SK-N-SH treated with all-trans-retinoic acid at 6 μM for 48 hours (cell line): ENCODE results near the gene TNPO3.

Experiments
- ATAC-seq: fragments of 200-7000 bp; cut with Tn5 transposase; 3 replicates; pipeline ENCODE4 v1.9.1; 2020; ENCODE audit warnings: mild to moderate bottlenecking, moderate library complexity
- ARNTL ChIP-seq: fragments of 450-650 bp; formaldehyde crosslinking; IDR thresholded peaks from 2 replicates; pipeline ENCODE4 v1.5.0; 2020; ENCODE audit warnings: low read depth, mild to moderate bottlenecking, moderate library complexity, borderline replicate concordance
- BACH2 ChIP-seq: fragments of 250-450 bp; sonication (Bioruptor Pico); IDR thresholded peaks from 2 replicates; pipeline ENCODE4 v1.9.0; 2021; ENCODE audit warnings: mild to moderate bottlenecking, borderline replicate concordance
- CSDC2 ChIP-seq: fragments of 250-450 bp; sonication (Bioruptor Pico); IDR thresholded peaks from 2 replicates; pipeline ENCODE4 v1.5.0; 2020; ENCODE audit warnings: mild to moderate bottlenecking, moderate library complexity
- ESRRG ChIP-seq: fragments of 250-450 bp; sonication (Bioruptor Pico); IDR thresholded peaks from 2 replicates; pipeline ENCODE4 v1.6.1; 2021; ENCODE audit warnings: mild to moderate bottlenecking
- GLIS3 ChIP-seq: fragments of 250-450 bp; sonication (Bioruptor Pico); IDR thresholded peaks from 2 replicates; pipeline ENCODE4 v1.5.0; 2020; ENCODE audit warnings: mild to moderate bottlenecking, moderate library complexity
- ISL1 ChIP-seq: fragments of 250-450 bp; sonication (Bioruptor Pico); IDR thresholded peaks from 2 replicates; pipeline ENCODE4 v2.1.2; 2022; ENCODE audit warnings: mild to moderate bottlenecking, moderate library complexity
- OSR1 ChIP-seq: fragments of 250-450 bp; sonication (Bioruptor Pico); IDR thresholded peaks from 2 replicates; pipeline ENCODE4 v1.8.0; 2022; ENCODE audit warnings: moderate library complexity, mild to moderate bottlenecking, inconsistent platforms
- PPARA ChIP-seq: fragments of 250-450 bp; sonication (Bioruptor Pico); IDR thresholded peaks from 2 replicates; pipeline ENCODE4 v1.5.0; 2020; ENCODE audit warnings: mild to moderate bottlenecking, borderline replicate concordance
- RARB ChIP-seq: fragments of 250-450 bp; sonication (Bioruptor Pico); IDR thresholded peaks from 2 replicates; pipeline ENCODE4 v1.8.0; 2021; ENCODE audit warnings: mild to moderate bottlenecking, moderate library complexity
- SNAI2 ChIP-seq: fragments of 250-450 bp; sonication (Bioruptor Pico); IDR thresholded peaks from 2 replicates; pipeline ENCODE4 v1.5.0; 2020; ENCODE audit warnings: mild to moderate bottlenecking, moderate library complexity
- TCF4 ChIP-seq: fragments of 250-450 bp; sonication (Bioruptor Pico); IDR thresholded peaks from 2 replicates; pipeline ENCODE4 v1.8.0; 2021; ENCODE audit warnings: mild to moderate bottlenecking, moderate library complexity, borderline replicate concordance
- TOX ChIP-seq: fragments of 250-450 bp; sonication (Bioruptor Pico); IDR thresholded peaks from 2 replicates; pipeline ENCODE4 v1.8.0; 2021; ENCODE audit warnings: mild to moderate bottlenecking, moderate library complexity, borderline replicate concordance
- ZC3H10 ChIP-seq: fragments of 250-450 bp; sonication (Bioruptor Pico); IDR thresholded peaks from 2 replicates; pipeline ENCODE4 v1.5.1; 2021; ENCODE audit warnings: mild to moderate bottlenecking, moderate library complexity
- ZFP3 ChIP-seq: fragments of 250-450 bp; sonication (Bioruptor Pico); IDR thresholded peaks from 2 replicates; pipeline ENCODE4 v1.5.0; 2020; ENCODE audit warnings: mild to moderate bottlenecking, moderate library complexity
- ZFP30 ChIP-seq: fragments of 450-650 bp; formaldehyde crosslinking; IDR thresholded peaks from 2 replicates; pipeline ENCODE4 v1.5.0; 2022; ENCODE audit warnings: mild to moderate bottlenecking, moderate library complexity
- ZNF565 ChIP-seq: fragments of 450-650 bp; formaldehyde crosslinking; conservative IDR thresholded peaks from 2 replicates; pipeline ENCODE4 v1.5.0; 2020; ENCODE audit warnings: low read depth, mild to moderate bottlenecking, moderate library complexity
- ZNF70 ChIP-seq: fragments of 450-650 bp; formaldehyde crosslinking; IDR thresholded peaks from 2 replicates; pipeline ENCODE4 v1.5.0; 2020; ENCODE audit warnings: mild to moderate bottlenecking, moderate library complexity
- ZNF8 ChIP-seq: fragments of 450-650 bp; formaldehyde crosslinking; IDR thresholded peaks from 2 replicates; pipeline ENCODE4 v1.5.0; 2020; ENCODE audit warnings: mild to moderate bottlenecking, moderate library complexity
- TF ChIP-seq, protein P1 (sequence below): fragments of 250-450 bp; sonication (Bioruptor Pico); IDR thresholded peaks from 2 replicates; pipeline ENCODE4 v1.8.0; 2020; ENCODE audit warnings: mild to moderate bottlenecking, moderate library complexity, borderline replicate concordance
- TF ChIP-seq, protein P2 (sequence below): fragments of 250-450 bp; sonication (Bioruptor Pico); IDR thresholded peaks from 2 replicates; pipeline ENCODE4 v1.5.0; 2020; ENCODE audit warnings: mild to moderate bottlenecking, moderate library complexity
- TF ChIP-seq, protein P3 (sequence below): fragments of 250-450 bp; sonication (Bioruptor Pico); IDR thresholded peaks from 2 replicates; pipeline ENCODE4 v1.5.1; 2020; ENCODE audit warnings: low read depth, mild to moderate bottlenecking, moderate library complexity
- TF ChIP-seq, protein P4 (sequence below): fragments of 250-450 bp; sonication (Bioruptor Pico); IDR thresholded peaks from 2 replicates; pipeline ENCODE4 v1.5.1; 2021; ENCODE audit warnings: mild to moderate bottlenecking, moderate library complexity
- TF ChIP-seq, protein P5 (sequence below): fragments of 250-450 bp; sonication (Bioruptor Pico); IDR thresholded peaks from 2 replicates; pipeline ENCODE4 v1.8.0; 2021; ENCODE audit warnings: low read depth, mild to moderate bottlenecking, moderate library complexity, borderline replicate concordance

The TNPO3 gene

DNA sequence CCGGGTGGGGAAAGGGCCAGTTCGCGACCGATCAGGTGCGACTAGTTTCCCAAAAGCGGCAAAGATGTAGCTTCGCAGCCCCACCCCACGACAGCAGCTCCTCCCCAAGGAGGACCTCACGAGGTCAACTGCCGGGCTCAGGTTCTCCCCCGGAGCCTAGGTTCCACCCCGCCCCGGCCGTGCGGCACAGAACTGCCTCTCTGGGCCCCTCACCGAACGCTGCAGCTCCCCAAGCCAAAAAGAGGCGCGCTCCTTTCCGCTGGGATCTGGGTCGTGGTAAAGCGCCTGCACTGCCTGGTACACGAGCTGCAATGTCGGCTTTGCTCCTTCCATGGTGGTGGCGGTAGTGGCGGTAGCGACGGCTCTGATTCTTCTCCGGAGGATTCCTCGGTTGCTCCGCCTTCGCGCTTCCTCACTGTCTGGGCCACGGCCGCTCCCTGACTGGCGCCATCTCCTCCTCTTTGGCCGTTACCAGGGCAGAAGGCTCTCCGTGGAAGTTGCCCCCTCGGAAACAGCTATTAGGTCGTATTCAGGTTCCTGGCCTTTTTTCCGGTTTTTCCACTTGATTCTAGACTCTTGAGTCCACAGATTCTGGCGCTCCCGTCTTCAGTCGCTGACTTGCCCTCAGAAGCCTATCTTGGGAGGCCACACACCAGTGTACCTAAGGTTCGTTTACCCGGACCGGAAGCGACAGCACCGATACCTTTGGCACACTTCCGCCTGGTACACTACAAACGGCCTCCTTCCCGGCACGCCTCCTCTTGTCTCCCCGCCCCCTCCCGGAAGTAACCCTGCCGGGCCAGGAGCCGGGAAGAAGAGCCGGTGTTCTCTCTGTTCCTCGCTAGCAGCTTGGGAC lies at the start of gene TNPO3:
TSS of gene TNPO3 (minus strand) at position 674 of the 856 bp plus-strand sequence. CDS start at position 333, 341 bp downstream.
- TF ChIP-seq CSDC2 (CRISPR knock-in tag), result peak; percentile 37; the same call in 1 of the 2 replicates
- peak; percentile 82 for TF ChIP-seq GLIS3
- TF ChIP-seq ZFP30 (CRISPR knock-in tag), result no peak
- TF ChIP-seq, protein P1, sequence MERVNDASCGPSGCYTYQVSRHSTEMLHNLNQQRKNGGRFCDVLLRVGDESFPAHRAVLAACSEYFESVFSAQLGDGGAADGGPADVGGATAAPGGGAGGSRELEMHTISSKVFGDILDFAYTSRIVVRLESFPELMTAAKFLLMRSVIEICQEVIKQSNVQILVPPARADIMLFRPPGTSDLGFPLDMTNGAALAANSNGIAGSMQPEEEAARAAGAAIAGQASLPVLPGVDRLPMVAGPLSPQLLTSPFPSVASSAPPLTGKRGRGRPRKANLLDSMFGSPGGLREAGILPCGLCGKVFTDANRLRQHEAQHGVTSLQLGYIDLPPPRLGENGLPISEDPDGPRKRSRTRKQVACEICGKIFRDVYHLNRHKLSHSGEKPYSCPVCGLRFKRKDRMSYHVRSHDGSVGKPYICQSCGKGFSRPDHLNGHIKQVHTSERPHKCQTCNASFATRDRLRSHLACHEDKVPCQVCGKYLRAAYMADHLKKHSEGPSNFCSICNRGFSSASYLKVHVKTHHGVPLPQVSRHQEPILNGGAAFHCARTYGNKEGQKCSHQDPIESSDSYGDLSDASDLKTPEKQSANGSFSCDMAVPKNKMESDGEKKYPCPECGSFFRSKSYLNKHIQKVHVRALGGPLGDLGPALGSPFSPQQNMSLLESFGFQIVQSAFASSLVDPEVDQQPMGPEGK (CRISPR knock-in tag), result no peak
- no peak for TF ChIP-seq ZC3H10
- TF ChIP-seq, protein P2, sequence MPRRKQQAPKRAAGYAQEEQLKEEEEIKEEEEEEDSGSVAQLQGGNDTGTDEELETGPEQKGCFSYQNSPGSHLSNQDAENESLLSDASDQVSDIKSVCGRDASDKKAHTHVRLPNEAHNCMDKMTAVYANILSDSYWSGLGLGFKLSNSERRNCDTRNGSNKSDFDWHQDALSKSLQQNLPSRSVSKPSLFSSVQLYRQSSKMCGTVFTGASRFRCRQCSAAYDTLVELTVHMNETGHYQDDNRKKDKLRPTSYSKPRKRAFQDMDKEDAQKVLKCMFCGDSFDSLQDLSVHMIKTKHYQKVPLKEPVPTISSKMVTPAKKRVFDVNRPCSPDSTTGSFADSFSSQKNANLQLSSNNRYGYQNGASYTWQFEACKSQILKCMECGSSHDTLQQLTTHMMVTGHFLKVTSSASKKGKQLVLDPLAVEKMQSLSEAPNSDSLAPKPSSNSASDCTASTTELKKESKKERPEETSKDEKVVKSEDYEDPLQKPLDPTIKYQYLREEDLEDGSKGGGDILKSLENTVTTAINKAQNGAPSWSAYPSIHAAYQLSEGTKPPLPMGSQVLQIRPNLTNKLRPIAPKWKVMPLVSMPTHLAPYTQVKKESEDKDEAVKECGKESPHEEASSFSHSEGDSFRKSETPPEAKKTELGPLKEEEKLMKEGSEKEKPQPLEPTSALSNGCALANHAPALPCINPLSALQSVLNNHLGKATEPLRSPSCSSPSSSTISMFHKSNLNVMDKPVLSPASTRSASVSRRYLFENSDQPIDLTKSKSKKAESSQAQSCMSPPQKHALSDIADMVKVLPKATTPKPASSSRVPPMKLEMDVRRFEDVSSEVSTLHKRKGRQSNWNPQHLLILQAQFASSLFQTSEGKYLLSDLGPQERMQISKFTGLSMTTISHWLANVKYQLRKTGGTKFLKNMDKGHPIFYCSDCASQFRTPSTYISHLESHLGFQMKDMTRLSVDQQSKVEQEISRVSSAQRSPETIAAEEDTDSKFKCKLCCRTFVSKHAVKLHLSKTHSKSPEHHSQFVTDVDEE (CRISPR knock-in tag), result peak; percentile 34; the same call in 1 of the 2 replicates
- TF ChIP-seq, protein P3, sequence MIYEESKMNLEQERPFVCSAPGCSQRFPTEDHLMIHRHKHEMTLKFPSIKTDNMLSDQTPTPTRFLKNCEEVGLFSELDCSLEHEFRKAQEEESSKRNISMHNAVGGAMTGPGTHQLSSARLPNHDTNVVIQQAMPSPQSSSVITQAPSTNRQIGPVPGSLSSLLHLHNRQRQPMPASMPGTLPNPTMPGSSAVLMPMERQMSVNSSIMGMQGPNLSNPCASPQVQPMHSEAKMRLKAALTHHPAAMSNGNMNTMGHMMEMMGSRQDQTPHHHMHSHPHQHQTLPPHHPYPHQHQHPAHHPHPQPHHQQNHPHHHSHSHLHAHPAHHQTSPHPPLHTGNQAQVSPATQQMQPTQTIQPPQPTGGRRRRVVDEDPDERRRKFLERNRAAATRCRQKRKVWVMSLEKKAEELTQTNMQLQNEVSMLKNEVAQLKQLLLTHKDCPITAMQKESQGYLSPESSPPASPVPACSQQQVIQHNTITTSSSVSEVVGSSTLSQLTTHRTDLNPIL (CRISPR knock-in tag), result 0 out of 2 replicates have a peak, but pooled peaks have one; percentile 8
- no peak for TF ChIP-seq BACH2
- no peak for TF ChIP-seq ARNTL (CRISPR knock-in tag)
- no peak for TF ChIP-seq PPARA (CRISPR knock-in tag)
- TF ChIP-seq TOX (CRISPR knock-in tag), result no peak
- TF ChIP-seq RARB (CRISPR knock-in tag), result 0 out of 2 replicates have a peak, but pooled peaks have one; percentile 44
- TF ChIP-seq ZFP3 (CRISPR knock-in tag), result no peak; the same call in 1 of the 2 replicates
- TF ChIP-seq, protein P4, sequence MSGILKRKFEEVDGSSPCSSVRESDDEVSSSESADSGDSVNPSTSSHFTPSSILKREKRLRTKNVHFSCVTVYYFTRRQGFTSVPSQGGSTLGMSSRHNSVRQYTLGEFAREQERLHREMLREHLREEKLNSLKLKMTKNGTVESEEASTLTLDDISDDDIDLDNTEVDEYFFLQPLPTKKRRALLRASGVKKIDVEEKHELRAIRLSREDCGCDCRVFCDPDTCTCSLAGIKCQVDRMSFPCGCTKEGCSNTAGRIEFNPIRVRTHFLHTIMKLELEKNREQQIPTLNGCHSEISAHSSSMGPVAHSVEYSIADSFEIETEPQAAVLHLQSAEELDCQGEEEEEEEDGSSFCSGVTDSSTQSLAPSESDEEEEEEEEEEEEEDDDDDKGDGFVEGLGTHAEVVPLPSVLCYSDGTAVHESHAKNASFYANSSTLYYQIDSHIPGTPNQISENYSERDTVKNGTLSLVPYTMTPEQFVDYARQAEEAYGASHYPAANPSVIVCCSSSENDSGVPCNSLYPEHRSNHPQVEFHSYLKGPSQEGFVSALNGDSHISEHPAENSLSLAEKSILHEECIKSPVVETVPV (CRISPR knock-in tag), result 0 out of 2 replicates have a peak, but pooled peaks have one; percentile 33
- no peak for TF ChIP-seq ZNF565
- TF ChIP-seq, protein P5, sequence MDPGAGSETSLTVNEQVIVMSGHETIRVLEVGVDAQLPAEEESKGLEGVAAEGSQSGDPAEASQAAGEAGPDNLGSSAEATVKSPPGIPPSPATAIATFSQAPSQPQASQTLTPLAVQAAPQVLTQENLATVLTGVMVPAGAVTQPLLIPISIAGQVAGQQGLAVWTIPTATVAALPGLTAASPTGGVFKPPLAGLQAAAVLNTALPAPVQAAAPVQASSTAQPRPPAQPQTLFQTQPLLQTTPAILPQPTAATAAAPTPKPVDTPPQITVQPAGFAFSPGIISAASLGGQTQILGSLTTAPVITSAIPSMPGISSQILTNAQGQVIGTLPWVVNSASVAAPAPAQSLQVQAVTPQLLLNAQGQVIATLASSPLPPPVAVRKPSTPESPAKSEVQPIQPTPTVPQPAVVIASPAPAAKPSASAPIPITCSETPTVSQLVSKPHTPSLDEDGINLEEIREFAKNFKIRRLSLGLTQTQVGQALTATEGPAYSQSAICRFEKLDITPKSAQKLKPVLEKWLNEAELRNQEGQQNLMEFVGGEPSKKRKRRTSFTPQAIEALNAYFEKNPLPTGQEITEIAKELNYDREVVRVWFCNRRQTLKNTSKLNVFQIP (CRISPR knock-in tag), result peak; percentile 55; the same call in 1 of the 2 replicates
- 0 out of 2 replicates have a peak, but pooled peaks have one; percentile 37 for TF ChIP-seq ZNF70 (CRISPR knock-in tag)
- TF ChIP-seq ZNF8 (CRISPR knock-in tag), result no peak
- TF ChIP-seq OSR1, result no peak
- no peak for TF ChIP-seq ESRRG (CRISPR knock-in tag)
- no peak for TF ChIP-seq TCF4 (CRISPR knock-in tag)
- no peak for TF ChIP-seq ISL1 (CRISPR knock-in tag)
- no peak for TF ChIP-seq SNAI2
- ATAC-seq, result peak; percentile 95
